ENCODE data around the gene VARS1.
"Not testable (repeated sequence)": the region's sequence is repeated elsewhere in the genome, so short reads cannot be mapped to it uniquely, and the experiment has no call there.

VARS1 gene

DNA sequence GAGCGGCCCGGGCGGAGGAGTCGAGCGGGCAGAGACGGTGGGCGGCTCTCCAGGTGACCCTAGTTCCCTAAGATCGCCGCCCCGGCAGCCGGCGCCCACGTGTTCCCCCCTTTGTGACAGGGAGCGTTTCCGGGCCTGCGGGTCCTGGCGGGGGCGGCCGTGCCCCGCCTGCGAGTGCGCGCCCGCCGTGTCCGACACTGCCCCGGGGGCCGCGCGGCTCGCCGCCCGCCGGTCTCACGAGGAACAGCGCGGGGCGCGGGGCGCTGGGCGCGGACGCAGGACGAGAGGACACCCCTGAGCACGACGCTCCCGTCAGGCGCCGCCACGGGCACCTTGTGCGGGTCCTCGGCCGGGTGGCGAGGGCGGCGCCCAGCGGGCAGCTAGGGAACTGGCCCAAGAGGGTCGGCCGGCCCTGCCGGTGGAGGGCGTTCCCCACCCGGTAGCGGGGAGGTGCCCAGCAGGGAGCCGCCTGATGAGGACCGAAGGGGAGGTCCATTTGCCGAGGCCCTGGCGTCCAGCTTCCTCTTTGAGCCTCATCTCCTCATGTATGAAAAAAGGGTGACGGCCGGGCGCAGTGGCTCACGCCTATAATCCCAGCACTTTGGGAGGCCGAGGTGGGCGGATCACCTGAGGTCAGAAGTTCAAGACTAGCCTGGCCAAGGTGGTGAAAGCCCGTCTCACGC is at the start of gene VARS1:
Gene VARS1 (minus strand): TSS at position 137 of the 683 bp plus-strand sequence. CDS start 535 bp downstream, outside the sequence.
- peak; percentile 85 for DNase-seq

DNA sequence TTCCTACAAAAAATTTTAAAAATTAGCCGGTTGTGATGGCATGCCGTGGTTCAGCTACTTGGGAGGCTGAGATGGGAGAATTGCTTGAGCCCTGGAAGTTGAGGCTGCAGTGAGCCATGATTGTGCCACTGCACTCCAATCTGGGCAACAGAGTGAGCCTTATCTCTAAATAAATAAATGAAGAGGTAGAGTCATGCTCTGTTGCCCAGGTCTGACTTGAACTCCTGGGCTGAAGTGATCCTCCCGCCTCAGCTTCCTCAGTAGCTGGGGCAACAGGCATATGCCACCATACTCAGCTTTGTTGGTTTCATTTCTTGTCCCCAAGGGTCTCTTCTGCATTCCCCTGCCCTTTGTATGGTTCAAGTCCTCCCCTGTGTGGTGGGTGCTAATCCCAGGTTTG is 49.0 kb upstream of the VARS1 start:
- DNase-seq, result no peak

DNA sequence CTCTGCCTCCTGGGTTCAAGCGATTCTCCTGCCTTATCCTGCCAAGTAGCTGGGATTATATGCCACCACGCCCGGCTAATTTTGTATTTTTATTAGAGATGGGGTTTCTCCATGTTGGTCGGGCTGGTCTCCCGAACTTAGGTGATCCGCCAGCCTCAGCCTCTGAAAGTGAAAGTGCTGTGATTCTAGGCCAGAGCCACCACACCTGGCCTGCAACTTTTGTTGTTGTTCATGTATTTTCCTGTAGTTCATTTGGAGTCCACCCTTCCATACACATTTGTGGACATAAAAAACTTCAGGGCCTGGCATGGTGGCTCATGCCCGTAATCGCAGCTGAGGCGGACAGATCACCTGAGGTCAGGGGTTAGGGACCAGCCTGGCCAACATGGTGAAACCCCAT is 46.5 kb upstream of the VARS1 start:
- DNase-seq, result no peak

DNA sequence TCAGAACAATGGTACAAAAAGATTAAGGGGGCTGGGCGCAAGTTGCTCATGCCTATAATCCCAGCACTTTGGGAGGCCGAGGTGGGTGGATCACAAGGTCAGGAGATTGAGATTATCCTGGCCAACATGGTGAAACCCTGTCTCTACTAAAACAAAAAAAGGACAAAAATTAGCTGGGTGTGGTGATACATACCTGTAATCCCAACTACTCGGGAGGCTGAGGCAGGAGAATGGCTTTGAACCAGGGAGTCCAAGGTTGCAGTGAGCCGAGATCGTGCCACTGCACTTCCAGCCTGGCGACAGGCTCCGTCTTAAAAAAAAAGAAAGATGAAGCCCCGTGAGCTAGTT is 44.2 kb upstream of the VARS1 start:
- not testable (repeated sequence) for DNase-seq

DNA sequence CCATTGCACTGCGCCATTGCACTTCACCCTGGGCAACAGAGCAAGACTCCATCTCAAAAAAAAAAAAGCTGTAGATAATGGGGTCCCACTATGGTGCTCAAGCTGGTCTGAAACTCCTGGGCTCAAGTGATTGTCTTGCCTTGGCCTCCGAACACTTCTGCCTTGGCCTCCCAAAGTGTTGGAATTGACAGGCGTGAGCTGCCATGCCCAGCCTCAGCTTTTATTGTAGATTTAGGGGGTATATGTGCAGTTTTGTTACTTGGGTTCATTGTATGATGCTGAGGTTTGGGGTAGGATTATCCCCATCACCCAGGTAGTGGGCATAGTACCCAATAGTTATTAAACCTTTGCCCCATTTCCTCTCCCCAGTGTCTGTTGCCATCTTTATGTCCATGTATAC is 43.4 kb upstream of the VARS1 start:
- DNase-seq, result no peak

DNA sequence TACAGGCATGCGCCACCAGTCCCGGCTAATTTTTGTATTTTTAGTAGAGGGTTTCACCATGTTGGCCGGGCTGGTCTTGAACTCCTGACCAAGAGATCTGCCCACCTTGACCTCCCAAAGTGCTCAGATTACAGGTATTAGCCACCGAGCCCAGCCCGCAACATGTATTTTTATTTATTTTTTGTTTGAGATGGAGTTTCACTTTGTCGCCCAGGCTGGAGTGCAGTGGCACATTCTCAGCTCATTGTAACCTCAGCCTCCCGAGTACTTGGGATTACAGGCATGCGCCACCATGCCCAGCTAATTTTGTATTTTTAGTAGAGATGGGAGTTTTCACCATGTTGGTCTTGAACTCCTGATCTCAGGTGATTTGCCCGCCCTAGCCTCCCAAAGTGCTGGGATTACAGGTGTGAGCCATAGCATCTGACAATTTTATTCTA is 42.6 kb upstream of the VARS1 start:
- not testable (repeated sequence) for DNase-seq

DNA sequence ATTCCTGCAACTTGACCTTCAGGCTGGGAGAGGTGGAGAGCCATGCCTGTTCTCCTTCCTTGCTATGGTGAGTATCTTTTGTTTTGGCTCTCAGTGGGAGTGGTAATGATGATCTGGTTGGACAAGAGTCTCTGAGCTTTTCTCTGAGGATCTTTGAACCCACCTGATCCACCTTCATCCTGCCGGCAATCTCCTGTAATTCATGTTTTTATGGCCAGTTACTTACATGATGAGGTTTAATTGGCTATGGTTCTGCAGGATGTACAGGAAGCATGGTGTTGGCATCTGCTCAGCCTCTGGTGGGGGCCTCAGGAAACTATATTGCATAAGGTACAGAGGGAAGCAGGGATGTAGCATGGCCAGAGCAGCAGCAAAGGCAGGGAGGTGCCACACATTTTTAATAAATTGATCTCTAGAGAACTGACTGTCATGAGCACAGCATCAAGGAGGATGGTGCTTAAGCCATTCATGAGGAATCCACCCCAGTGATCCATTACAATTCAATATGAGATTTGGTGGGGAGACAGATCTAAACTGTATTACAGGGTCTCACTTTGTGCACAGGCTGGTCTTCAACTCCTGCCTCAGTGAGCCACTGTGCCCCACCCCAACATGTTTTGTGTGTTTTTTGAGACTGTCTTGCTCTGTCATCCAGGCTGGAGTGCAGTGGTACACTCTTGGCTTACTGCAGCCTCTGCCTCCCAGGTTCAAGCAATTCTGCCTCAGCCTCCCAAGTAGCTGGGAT is 42.0 kb upstream of the VARS1 start:
- no peak for DNase-seq

DNA sequence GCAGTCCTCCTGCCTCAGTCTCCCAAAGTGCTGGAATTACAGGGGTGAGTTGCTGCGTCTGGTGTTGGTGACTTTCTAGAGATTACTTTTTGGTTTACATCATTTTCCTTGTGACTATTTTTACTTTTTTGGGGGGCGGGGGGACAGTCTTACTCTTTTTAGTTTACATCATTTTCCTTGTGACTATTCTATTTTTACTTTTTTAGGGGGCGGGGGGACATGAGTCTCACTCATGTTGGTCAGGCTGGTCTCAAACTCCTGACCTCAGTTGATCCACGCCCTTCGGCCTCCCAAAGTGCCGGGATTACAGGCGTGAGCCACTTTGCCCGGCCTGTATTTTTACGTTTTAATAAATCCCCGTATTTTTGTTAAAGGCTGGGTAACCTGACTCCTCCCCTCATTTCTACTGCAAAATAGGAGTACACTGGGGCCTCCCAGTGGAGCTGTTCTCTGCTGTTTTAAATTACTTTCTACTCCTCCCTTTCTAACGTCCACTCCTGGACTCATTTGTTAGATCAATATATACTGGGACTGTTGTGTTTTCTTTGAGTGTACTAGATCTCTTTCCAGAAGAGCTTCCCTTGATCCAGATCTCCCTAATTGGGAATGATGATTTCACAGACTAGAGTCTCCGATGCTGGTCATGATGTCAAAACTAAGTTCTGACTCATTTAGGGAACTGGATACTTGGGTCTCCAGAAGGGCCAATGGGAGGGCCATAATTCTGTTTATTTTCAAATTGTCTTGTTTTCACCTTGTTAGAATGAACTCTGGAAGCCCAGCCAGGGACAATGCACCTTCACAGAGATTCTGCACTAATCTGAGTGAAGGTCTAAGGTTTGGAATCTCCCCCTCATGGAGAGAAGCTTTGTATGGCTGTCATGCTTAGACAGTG is 41.2 kb upstream of the VARS1 start:
- no peak for DNase-seq

DNA sequence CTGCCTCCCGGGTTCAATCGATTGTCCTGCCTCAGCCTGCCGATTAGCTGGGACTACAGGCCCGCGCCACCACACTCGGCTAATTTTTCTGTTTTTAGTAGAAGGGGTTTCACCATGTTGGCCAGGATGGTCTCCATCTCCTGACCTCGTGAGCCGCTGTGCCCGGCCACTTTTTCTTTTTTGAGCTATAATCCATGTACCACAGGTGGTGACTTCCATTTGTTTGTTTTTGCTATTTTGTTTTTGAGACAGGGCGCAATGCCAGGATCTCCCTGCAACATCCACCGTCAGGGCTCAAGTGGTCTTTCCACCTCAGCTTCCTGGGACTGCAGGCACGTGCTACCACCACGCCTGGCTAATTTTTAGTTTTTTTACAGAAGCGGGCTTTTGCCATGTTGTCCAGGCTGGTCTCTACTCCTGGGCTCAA is 40.5 kb upstream of the VARS1 start:
- DNase-seq, result no peak

DNA sequence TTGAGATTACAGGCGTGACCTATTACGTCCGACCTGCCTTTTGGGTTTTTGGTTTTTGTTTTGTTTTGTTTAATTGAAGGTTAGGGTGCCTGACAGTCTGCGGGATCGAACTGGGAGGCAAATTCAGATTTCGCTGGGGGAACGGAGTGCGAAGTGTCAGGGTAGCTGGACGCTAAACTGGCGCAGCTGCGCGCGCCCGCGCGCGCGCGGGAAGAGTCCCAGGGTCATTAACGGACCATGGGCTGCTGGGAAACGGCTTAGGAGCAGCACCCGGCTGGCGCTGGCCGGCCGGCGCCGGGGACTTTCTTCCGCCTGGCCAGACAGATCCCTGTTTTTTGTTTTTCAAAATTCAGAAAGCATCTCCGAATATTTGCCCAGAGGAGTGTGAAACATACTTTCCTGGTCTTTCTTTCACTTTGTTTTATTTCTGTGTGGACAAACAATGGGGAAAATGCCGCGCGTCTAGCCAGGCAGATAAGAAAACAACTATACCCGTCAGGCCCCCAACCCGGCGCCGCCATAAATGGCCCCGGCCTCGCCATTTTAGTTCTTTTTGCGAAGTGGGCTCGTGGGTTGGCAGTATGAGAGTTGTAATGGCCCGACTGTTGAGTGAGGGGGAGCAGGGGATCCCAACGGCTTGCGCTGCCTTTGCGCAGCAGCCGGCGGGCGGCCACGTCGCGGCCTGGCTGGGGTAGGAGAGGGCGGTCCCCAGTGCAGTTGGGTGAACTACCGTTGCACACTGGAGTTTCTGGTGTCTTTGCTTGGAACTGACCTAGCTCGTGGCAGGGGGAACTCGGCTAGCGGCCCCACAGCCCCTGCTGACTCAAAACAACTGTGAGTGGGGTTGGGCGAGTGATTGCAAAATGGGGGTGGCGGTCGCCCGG is 39.1 kb upstream of the VARS1 start:
- DNase-seq, result peak; percentile 80

DNA sequence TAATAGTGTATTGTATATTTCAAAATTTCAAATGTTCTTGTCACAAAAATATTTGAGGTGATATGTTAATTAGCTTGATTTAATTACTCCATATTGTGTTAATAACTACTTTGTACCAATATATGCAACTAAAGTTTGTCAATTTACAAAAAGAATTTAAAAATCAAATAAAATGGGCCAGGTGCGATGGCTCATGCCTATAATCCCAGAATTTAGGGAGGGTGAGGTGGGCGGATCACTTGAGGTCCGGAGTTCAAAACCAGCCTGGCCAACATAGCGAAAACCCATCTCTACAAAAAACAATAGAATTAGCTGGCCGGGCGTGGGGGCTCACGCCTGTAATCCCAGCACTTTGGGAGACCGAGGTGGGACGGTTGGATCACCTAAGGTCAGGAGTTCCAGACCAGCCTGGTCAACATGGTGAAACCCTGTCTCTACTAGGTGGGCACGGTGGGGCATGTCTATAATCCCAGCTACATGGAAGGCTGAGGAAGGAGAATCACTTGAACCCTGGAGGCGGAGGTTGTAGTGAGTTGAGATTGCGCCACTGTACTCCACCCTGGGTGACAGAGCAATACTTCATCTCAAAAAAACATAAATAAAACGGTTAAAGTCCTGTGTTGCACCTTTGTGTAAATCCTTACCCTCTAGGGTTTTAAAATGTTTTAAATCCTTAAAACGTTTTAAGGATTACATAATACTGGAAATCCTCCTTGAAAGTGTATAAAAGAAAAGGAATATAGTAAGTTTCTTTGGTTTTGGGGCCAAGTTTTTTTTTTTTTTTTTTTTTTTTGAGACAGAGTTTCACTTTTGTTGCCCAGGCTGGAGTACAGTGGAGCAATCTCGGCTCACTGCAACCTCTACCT is 36.0 kb upstream of the VARS1 start:
- DNase-seq, result no peak

DNA sequence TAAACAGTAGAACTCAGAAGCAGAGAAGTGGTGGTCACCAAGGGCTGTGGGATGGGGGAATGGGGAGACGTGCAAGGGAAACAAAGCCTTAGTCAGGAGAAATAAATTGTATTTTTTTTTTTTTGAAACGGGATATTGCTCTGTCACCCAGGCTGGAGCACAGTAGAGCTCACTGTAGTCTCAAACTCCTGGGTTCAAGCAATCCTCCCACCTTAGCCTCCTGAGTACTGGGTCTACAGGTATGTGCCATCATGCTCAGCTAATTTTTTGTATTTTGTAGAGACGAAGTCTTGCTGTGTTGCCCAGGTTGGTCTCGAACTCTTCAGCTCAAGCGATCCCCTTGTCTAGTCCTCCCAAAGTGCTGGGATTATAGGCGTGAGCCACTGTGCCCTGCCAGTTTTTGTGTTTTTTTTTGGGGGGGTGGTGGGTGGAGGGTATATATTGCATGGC is 35.4 kb upstream of the VARS1 start:
- no peak for DNase-seq

DNA sequence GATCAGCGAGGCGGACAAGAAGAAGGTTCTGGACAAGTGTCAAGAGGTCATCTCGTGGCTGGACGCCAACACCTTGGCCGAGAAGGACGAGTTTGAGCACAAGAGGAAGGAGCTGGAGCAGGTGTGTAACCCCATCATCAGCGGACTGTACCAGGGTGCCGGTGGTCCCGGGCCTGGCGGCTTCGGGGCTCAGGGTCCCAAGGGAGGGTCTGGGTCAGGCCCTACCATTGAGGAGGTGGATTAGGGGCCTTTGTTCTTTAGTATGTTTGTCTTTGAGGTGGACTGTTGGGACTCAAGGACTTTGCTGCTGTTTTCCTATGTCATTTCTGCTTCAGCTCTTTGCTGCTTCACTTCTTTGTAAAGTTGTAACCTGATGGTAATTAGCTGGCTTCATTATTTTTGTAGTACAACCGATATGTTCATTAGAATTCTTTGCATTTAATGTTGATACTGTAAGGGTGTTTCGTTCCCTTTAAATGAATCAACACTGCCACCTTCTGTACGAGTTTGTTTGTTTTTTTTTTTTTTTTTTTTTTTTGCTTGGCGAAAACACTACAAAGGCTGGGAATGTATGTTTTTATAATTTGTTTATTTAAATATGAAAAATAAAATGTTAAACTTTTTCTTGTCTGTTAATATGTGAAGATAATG is 34.2 kb upstream of the VARS1 start:
- DNase-seq, result no peak

DNA sequence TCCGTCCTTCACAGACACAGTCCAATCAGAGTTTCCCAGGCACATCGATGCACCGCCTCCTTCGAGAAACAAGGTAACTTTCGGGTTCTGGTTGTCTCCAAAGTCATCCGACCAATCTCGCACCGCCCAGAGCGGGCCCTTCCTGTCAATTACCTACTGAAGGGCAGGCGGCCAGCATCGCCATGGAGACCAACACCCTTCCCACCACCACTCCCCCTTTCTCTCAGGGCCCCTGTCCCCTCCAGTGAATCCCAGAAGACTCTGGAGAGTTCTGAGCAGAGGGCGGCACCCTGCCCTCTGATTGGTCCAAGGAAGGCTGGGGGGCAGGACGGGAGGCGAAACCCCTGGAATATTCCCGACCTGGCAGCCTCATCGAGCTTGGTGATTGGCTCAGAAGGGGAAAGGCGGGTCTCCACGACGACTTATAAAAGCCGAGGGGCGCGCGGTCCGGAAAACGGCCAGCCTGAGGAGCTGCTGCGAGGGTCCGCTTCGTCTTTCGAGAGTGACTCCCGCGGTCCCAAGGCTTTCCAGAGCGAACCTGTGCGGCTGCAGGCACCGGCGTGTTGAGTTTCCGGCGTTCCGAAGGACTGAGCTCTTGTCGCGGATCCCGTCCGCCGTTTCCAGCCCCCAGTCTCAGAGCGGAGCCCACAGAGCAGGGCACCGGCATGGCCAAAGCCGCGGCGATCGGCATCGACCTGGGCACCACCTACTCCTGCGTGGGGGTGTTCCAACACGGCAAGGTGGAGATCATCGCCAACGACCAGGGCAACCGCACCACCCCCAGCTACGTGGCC is 31.9 kb upstream of the VARS1 start, which contains the start of gene HSPA1B:
Gene HSPA1B (plus strand): TSS at position 453 of the 794 bp plus-strand sequence. CDS start 213 bp downstream, at position 666.
- peak; percentile 91 for DNase-seq

DNA sequence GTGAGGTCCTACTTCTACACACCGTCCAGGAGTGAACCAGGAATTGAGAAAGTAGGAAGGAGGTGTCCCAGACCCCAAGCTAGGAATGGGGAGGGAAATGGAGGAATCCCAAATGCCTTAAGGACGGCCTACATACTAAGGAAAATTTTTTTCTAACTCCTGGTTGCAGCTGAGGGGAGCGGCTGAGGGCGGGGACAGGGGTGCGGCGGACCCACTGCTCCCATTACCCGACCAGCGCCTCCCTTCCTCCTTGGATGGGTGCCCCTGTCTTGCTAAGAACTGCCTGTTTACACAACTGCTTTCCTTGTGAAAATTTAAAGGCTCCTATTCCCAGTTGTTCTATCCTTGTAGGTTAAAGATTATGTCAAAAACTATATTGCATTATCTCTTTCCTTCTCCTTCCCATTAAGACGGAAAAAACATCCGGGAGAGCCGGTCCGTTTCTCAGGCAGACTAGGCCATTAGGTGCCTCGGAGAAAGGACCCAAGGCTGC is 31.3 kb upstream of the VARS1 start:
- peak; percentile 38 for DNase-seq

DNA sequence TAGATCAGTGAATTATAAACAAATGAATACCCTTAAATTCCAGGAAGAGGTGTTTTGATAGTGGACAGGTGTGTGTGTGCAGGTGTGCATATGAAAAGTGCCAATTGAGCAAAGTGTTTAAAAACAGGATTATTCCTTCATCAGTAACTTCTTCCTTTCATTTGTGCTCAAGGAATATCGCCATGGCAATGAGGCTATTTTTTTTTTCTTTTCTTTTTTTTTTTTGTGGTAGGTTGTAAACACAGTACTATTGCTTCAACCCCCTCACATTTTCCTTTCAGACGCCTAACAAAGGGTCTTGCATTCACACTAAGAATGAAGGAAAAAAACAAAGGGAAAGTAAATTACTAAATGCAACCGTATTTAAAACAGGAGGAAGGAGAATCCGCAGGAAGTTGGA is 30.0 kb upstream of the VARS1 start:
- DNase-seq, result no peak

DNA sequence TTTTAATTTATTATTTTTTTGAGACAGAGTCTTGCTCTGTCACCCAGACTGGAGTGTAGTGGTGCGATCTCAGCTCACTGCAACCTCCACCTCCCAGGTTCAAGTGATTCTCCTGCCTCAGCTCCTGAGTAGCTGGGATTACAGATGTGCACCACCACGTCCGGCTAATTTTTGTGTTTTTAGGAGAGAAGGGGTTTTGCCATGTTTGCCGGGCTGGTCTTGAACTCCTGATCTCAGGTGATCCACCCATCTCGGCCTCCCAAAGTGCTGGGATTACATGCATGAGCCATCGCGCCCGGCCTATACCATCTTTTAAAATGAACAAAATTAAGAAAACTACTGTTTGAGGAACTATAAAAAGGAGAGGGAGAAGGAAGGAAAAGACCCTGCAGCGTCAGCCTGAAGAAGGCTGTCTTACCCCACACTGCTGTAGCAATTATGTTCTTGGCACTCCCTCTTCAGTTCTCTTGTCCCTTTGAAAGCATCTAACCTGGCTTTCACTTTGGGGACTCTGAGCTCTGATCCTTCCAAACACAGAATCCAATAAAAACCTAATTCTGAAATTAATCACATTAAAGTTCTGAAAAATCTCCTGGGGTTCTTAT is 28.1 kb upstream of the VARS1 start:
- DNase-seq, result not testable (repeated sequence)

DNA sequence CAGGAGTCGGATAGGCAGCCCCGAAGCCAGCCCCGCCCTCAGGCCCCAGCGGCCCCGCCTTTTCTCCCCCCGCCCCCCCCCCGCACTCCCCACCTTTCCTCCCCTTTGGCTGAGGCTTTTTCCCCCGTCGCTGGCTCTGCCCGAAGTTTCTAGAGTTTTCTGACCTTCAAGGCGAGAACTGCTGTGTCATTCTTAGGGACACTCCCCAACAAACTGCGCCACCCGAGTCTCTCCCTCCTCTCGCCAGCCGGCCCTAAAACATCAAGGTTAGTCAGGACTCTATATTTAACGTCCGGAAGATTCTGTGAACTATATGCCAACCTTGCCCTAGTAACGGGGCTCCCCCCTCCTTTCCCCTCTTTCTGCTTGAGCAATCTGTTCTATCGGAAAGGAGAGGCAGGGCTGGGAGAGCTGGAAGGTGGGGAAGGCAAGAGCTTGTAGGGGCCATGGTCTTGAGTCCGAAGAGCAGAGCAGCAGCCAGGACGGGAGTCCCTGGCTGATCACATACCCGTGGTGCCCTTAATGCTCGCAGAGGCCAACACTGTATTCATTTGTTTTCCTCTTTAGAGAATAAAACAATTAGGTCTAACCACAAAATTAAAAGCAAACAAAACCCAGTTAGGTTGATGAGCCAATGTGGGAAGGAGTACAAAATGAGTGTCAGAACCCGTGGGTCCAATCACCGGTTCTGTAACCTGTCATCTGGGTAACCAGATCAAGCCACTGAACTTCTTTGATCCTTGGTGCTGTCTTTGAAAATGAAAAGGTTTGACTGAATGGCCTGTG is 26.7 kb upstream of the VARS1 start:
- peak; percentile 67 for DNase-seq
